SW480 (cell line): ENCODE measurements around the gene SEC61A1.

Experiments
- DNase-seq: peaks from one replicate; pipeline ENCODE4 v3.0.0-alpha.2; 2016; ENCODE audit warnings: low spot score

SEC61A1 gene

DNA sequence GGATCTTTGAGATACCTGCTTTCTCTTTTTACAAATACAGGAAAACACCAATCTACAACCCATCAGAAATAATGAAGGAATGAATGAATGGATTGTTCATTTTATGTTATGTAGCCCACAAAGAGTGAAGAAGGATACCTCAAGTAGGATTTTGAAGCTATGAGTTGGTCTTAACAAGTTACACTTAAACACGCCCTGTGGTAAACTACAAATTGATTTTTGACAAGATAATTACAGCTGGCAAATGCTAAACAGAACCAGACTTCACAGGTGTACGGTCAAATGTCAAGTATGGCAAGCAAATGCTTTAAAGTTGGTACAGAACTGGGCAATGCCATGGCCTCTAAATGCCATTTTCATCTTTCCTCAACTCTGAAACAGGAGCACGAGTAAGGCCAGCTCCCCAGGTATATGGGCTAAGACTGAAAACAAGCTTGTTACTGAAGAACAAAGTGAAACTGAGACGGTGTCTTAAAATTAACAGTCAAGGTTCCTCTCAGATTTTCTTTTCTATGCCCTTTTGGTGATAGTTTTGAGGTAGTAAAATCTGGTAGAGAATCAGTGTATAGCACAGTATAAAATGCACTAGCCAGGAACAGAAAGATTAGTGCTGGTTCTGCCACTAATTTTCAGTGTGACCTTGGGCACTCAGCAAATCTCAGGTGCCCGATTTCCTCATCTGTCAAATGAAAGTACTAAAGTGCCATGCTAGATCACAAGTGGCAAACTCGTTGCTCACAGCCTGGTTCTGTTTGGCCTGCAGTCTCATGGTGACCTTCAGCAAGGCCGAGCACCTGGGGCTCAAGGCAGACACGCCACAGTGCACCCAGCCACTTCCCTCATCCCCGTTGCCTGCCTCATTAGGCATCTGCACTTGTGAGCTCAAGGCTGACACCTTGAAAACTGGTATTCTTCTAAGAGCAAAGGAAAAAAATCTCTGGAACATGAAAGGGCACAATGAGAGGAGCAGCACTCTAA lies 61.9 kb downstream of the SEC61A1 start:
- no peak for DNase-seq
